Pericardium fibroblast (primary cell): ENCODE results near the gene KIAA2012. TPM values are rescaled to one million over a fixed set of nuclear protein-coding genes. Genes with fewer than 3 reads are reported as not detected.

Experiments
- total RNA-seq: library from RNA; depleted of rRNA; stranded (reverse); fragments of >200 nt; gene quantifications from 2 replicates; pipeline ENCODE4 v1.2.3, GENCODE V29; 2015

KIAA2012 gene
- not detected in 2 replicates for total RNA-seq

DNA sequence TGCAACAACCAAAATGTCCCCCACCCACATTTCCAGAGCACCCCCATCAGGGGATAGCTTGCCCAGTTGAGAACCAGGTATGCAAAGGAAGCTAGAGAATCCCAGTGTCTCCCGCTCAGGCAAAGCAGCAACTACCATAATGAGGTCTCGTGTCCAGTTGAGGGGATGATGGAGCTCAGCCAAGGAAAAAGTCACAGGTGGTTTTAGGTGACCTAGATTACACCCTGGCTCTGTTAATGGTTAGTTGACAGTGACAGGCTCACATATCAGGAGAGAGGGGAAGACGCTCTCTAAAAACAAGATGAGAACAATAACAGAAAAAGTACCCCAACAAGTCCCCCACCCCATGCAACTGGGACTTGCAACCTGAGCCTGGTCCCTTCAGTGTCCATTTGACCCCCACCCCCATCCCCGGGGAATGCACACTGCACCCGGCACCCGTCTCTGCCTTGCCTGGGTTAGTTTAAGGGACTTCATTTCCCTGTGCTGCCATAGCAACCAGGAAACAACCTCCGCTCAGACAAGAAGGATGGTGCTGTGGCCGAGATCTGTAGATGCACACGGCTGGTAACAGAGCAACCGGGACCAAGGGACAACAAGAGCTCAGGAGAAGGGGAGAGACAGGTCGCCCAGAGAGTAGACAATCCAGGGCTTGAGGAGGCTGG is at the start of gene KIAA2012:
Gene KIAA2012 (plus strand): TSS at position 519 of the 665 bp plus-strand sequence. CDS start 373 bp downstream, outside the sequence.

DNA sequence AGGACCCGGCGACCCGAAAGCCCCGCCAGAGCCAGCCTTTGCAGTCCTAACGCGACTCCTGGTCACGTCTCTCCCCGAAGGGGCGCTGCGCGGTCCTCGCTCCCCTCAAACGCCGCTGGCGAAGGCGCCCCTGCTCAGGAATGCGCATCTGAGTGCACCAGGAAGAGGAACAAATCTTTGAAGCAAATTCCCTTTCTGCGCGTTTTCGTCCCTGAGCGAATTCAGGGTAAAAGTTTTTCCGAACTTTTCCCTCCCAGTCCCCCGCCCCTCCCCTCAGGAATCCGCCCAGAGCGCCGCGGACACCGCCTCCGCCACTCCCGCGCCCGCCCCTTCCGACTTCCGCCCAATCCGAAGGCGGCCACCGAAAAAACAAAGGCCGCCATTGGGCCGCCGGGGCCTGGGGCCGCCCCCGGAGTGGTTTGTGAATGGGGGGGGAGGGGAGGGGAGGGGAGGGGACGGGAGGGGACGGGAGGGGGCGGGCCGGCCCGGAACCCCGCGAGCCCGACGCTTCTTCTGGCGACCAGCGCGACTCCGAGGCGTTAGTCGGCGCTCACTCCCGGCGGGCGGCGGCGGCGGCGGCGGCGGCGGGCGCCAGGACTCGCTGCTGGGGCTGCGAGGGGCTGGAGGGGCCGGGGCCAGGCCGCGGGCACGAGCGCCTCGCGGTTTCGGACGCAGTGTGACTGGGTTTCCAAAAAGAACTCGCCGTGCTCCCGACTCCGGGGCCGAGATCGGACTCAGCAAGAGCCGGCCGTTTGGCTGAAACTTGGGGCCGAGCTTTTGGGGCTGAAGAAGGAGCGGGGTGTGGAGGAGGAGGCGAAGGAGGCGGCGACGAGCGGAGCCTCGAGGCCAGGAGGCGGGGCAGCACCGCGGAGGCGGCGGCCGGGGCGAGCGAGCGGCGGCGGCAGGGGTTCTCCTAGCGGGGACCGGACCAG is 39.5 kb upstream of the KIAA2012 start, which contains the start of gene FZD7:
Gene FZD7 (plus strand): TSS at position 539 of the 932 bp plus-strand sequence. CDS start 793 bp downstream, outside the sequence.

GRCh38 chr2:202238234-202239197 is 165.5 kb downstream of the KIAA2012 start, which contains the start of gene SUMO1:
TSS of gene SUMO1 (minus strand) at chr2:202238597. CDS start at chr2:202238451, 146 bp downstream.

Other genes with a start within 250 kb of the KIAA2012 start
- gene FZD7, start 39.4 kb upstream of the KIAA2012 start, total RNA-seq: 10.3 and 17.1 TPM in 2 replicates
- 79.8 and 95.7 TPM in 2 replicates for gene SUMO1, start 165.3 kb downstream of the KIAA2012 start, total RNA-seq
- 21.0 and 26.2 TPM in 2 replicates for gene NOP58, start 192.5 kb downstream of the KIAA2012 start, total RNA-seq